ENCODE data around the gene LRRC15.

Gene LRRC15

GRCh38 chr3:194330160-194330559, 39.4 kb downstream of the LRRC15 start:
- H3K36me3 ChIP-seq (ENCODE audit: insufficient read depth, low read depth, low read length), result no peaks in the 10 kb centered on the region
- no peak overlapping the region for H3K9ac ChIP-seq (ENCODE audit: low read depth, low read length)
- no peaks in the 10 kb centered on the region for H3K4me1 ChIP-seq (ENCODE audit: insufficient read depth, low read length)
- H3K4me3 ChIP-seq (ENCODE audit: low read length), result no peak overlapping the region
- H3K9me3 ChIP-seq (ENCODE audit: insufficient read depth, low read depth, low read length), result no peaks in the 10 kb centered on the region; the same call in 1 of the 2 replicates
- H3K27ac ChIP-seq (ENCODE audit: low read length), result no peak overlapping the region
- H3K27me3 ChIP-seq (ENCODE audit: insufficient read depth, low read length), result peaks cover 37% of the 10 kb centered on the region

GRCh38 chr3:194329583-194329965, 40.0 kb downstream of the LRRC15 start:
- peaks cover 37% of the 10 kb centered on the region for H3K27me3 ChIP-seq (ENCODE audit: insufficient read depth, low read length)
- no peak overlapping the region for H3K9ac ChIP-seq (ENCODE audit: low read depth, low read length)
- H3K4me3 ChIP-seq (ENCODE audit: low read length), result no peak overlapping the region
- H3K36me3 ChIP-seq (ENCODE audit: insufficient read depth, low read depth, low read length), result no peaks in the 10 kb centered on the region
- H3K4me1 ChIP-seq (ENCODE audit: insufficient read depth, low read length), result no peaks in the 10 kb centered on the region
- H3K9me3 ChIP-seq (ENCODE audit: insufficient read depth, low read depth, low read length), result no peaks in the 10 kb centered on the region; the same call in 1 of the 2 replicates
- no peak overlapping the region for H3K27ac ChIP-seq (ENCODE audit: low read length)

GRCh38 chr3:194328942-194329582, 40.5 kb downstream of the LRRC15 start:
- H3K4me1 ChIP-seq (ENCODE audit: insufficient read depth, low read length), result no peaks in the 10 kb centered on the region
- H3K4me3 ChIP-seq (ENCODE audit: low read length), result no peak overlapping the region
- no peaks in the 10 kb centered on the region for H3K36me3 ChIP-seq (ENCODE audit: insufficient read depth, low read depth, low read length)
- no peak overlapping the region for H3K9ac ChIP-seq (ENCODE audit: low read depth, low read length)
- no peak overlapping the region for H3K27ac ChIP-seq (ENCODE audit: low read length)
- H3K27me3 ChIP-seq (ENCODE audit: insufficient read depth, low read length), result peaks cover 33% of the 10 kb centered on the region
- no peaks in the 10 kb centered on the region; the same call in 1 of the 2 replicates for H3K9me3 ChIP-seq (ENCODE audit: insufficient read depth, low read depth, low read length)

- Histone ChIP-seq H3K36me3 (ENCODE audit: insufficient read depth, low read depth, low read length) (no peaks in the 10 kb centered on the region), H3K27ac (ENCODE audit: low read length) (no peak overlapping the region), H3K4me1 (ENCODE audit: insufficient read depth, low read length) (no peaks in the 10 kb centered on the region), H3K9me3 (ENCODE audit: insufficient read depth, low read depth, low read length) (no peaks in the 10 kb centered on the region; the same call in 1 of the 2 replicates), H3K27me3 (ENCODE audit: insufficient read depth, low read length) (peaks cover 24% of the 10 kb centered on the region), H3K4me3 (ENCODE audit: low read length) (no peak overlapping the region), H3K9ac (ENCODE audit: low read depth, low read length) (no peak overlapping the region)
These were observed 41.4 kb downstream of the LRRC15 start for GRCh38 chr3:194328053-194328657.

- Histone ChIP-seq H3K9ac (ENCODE audit: low read depth, low read length) (no peak overlapping the region), H3K4me1 (ENCODE audit: insufficient read depth, low read length) (no peaks in the 10 kb centered on the region), H3K27me3 (ENCODE audit: insufficient read depth, low read length) (peaks cover 17% of the 10 kb centered on the region), H3K27ac (ENCODE audit: low read length) (no peak overlapping the region), H3K4me3 (ENCODE audit: low read length) (no peak overlapping the region), H3K36me3 (ENCODE audit: insufficient read depth, low read depth, low read length) (no peaks in the 10 kb centered on the region), H3K9me3 (ENCODE audit: insufficient read depth, low read depth, low read length) (no peaks in the 10 kb centered on the region; the same call in 1 of the 2 replicates)
These were observed 42.1 kb downstream of the LRRC15 start for GRCh38 chr3:194327218-194328052.

- no peaks in the 10 kb centered on the region for H3K4me1 ChIP-seq (ENCODE audit: insufficient read depth, low read length)
- no peaks in the 10 kb centered on the region for H3K36me3 ChIP-seq (ENCODE audit: insufficient read depth, low read depth, low read length)
- H3K9me3 ChIP-seq (ENCODE audit: insufficient read depth, low read depth, low read length), result no peaks in the 10 kb centered on the region; the same call in 1 of the 2 replicates
- H3K4me3 ChIP-seq (ENCODE audit: low read length), result no peak overlapping the region
- H3K27me3 ChIP-seq (ENCODE audit: insufficient read depth, low read length), result peaks cover 11% of the 10 kb centered on the region
- H3K9ac ChIP-seq (ENCODE audit: low read depth, low read length), result no peak overlapping the region
- no peak overlapping the region for H3K27ac ChIP-seq (ENCODE audit: low read length)
These were observed 42.6 kb downstream of the LRRC15 start for GRCh38 chr3:194326968-194327217.

- H3K4me1 ChIP-seq (ENCODE audit: insufficient read depth, low read length), result no peaks in the 10 kb centered on the region
- H3K4me3 ChIP-seq (ENCODE audit: low read length), result no peak overlapping the region
- no peaks in the 10 kb centered on the region for H3K36me3 ChIP-seq (ENCODE audit: insufficient read depth, low read depth, low read length)
- H3K9ac ChIP-seq (ENCODE audit: low read depth, low read length), result no peak overlapping the region
- no peak overlapping the region for H3K27ac ChIP-seq (ENCODE audit: low read length)
- no peaks in the 10 kb centered on the region; the same call in 1 of the 2 replicates for H3K9me3 ChIP-seq (ENCODE audit: insufficient read depth, low read depth, low read length)
- peaks cover 6% of the 10 kb centered on the region; the same call in 1 of the 2 replicates for H3K27me3 ChIP-seq (ENCODE audit: insufficient read depth, low read length)
These were observed 43.2 kb downstream of the LRRC15 start for GRCh38 chr3:194326192-194326967.

- Histone ChIP-seq H3K27me3 (ENCODE audit: insufficient read depth, low read length) (no peaks in the 10 kb centered on the region), H3K27ac (ENCODE audit: low read length) (no peak overlapping the region), H3K4me1 (ENCODE audit: insufficient read depth, low read length) (no peaks in the 10 kb centered on the region), H3K36me3 (ENCODE audit: insufficient read depth, low read depth, low read length) (no peaks in the 10 kb centered on the region), H3K4me3 (ENCODE audit: low read length) (no peak overlapping the region), H3K9me3 (ENCODE audit: insufficient read depth, low read depth, low read length) (no peaks in the 10 kb centered on the region; the same call in 1 of the 2 replicates), H3K9ac (ENCODE audit: low read depth, low read length) (no peak overlapping the region)
These were observed 44.0 kb downstream of the LRRC15 start for GRCh38 chr3:194325424-194326153.

- Histone ChIP-seq H3K4me3 (ENCODE audit: low read length) (no peak overlapping the region), H3K9ac (ENCODE audit: low read depth, low read length) (no peak overlapping the region), H3K27ac (ENCODE audit: low read length) (no peak overlapping the region), H3K36me3 (ENCODE audit: insufficient read depth, low read depth, low read length) (no peaks in the 10 kb centered on the region), H3K27me3 (ENCODE audit: insufficient read depth, low read length) (no peaks in the 10 kb centered on the region; the same call in 1 of the 2 replicates), H3K9me3 (ENCODE audit: insufficient read depth, low read depth, low read length) (peaks cover 4% of the 10 kb centered on the region), H3K4me1 (ENCODE audit: insufficient read depth, low read length) (no peaks in the 10 kb centered on the region)
These were observed 44.7 kb downstream of the LRRC15 start for GRCh38 chr3:194324823-194325327.

GRCh38 chr3:194323785-194324735, 45.5 kb downstream of the LRRC15 start:
- Histone ChIP-seq H3K36me3 (ENCODE audit: insufficient read depth, low read depth, low read length) (no peaks in the 10 kb centered on the region), H3K27ac (ENCODE audit: low read length) (no peak overlapping the region), H3K4me3 (ENCODE audit: low read length) (no peak overlapping the region), H3K4me1 (ENCODE audit: insufficient read depth, low read length) (no peaks in the 10 kb centered on the region), H3K27me3 (ENCODE audit: insufficient read depth, low read length) (no peaks in the 10 kb centered on the region; the same call in 1 of the 2 replicates), H3K9ac (ENCODE audit: low read depth, low read length) (no peak overlapping the region), H3K9me3 (ENCODE audit: insufficient read depth, low read depth, low read length) (peaks cover 12% of the 10 kb centered on the region)
